ENCODE measurements around the gene DLGAP1. TPM values are rescaled to one million over a fixed set of nuclear protein-coding genes. Genes with fewer than 3 reads are reported as not detected.

DLGAP1 gene
- total RNA-seq, 1 experiment from 2014 or later, result 23.0 TPM

DNA sequence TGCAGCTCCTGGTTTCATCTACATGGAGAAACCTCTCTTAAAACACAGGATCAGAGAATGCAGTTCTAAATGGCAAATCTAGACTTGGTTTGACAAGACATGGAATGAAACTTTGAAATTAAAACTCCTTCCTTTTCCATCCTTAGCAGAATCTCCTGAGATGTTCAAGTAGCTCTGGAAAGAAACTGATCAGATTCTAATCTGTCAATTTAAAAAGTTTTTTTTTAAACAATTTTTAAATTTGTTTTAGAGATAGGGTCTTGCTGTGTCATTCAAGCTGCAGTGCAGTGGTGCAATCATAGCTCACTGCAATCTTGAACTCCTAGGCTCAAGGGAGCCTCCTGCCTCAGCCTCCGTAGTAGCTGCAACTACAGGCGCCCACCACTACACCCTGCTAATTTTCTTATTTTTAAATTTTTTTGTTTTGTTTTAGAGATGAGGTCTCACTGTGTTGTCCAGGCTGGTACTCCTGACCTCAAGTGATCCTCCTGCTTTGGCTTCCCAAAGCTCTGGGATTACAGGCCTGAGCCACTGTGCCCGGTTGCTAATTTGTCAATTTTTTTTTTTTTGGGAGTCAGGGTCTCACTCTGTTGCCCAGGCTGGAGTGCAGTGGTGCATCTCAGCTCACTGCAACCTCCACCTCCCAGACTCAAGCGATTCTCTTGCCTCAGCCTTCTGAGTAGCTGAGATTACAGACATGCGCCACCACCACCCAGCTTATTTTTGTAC is 788.4 kb downstream of the DLGAP1 start:
- ChIA-PET POLR2A (interaction anchor here (0.6 to 3.3 kb wide), 10 partner anchors 45 to 421 kb away, joined by 3 to 37 read pairs (median 4); partner anchors contain the start of gene MYL12A), CTCF (interaction anchor here (0.5 to 3.9 kb wide), 79 partner anchors 8 to 686 kb away, joined by 3 to 92 read pairs (median 5); partner anchors contain the start of gene MYL12A)
- Mint-ChIP-seq H3K36me3 (peaks cover 19% of the 10 kb centered on the region), H3K27ac (no peak overlapping the region), H3K4me3 (no peak overlapping the region), H3K9me3 (peaks cover 14% of the 10 kb centered on the region), H3K4me1 (peaks cover 32% of the 10 kb centered on the region), H3K27me3 (ENCODE audit: low read depth) (no peaks in the 10 kb centered on the region)
- no peak for DNase-seq (ENCODE audit: low spot score)
- no peak for ATAC-seq
- no peak for TF ChIP-seq ZNF425 (CRISPR knock-in tag; conservative IDR thresholded peaks at IDR 0.05)
- TF ChIP-seq ZNF317 (CRISPR knock-in tag; IDR thresholded peaks at IDR 0.05; ENCODE audit: borderline replicate concordance, low read depth), result no peak
- TF ChIP-seq, protein P1, sequence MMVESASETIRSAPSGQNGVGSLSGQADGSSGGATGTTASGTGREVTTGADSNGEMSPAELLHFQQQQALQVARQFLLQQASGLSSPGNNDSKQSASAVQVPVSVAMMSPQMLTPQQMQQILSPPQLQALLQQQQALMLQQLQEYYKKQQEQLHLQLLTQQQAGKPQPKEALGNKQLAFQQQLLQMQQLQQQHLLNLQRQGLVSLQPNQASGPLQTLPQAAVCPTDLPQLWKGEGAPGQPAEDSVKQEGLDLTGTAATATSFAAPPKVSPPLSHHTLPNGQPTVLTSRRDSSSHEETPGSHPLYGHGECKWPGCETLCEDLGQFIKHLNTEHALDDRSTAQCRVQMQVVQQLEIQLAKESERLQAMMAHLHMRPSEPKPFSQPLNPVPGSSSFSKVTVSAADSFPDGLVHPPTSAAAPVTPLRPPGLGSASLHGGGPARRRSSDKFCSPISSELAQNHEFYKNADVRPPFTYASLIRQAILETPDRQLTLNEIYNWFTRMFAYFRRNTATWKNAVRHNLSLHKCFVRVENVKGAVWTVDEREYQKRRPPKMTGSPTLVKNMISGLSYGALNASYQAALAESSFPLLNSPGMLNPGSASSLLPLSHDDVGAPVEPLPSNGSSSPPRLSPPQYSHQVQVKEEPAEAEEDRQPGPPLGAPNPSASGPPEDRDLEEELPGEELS (CRISPR knock-in tag; IDR thresholded peaks at IDR 0.05), result no peak
- TF ChIP-seq CREB1 (CRISPR knock-in tag; IDR thresholded peaks at IDR 0.05), result no peak
- no peak for TF ChIP-seq NFE2L1 (CRISPR knock-in tag; IDR thresholded peaks at IDR 0.05)
- no peak for TF ChIP-seq ETV6 (CRISPR knock-in tag; IDR thresholded peaks at IDR 0.05)
- no peak for TF ChIP-seq ZBTB21 (CRISPR knock-in tag; IDR thresholded peaks at IDR 0.05; ENCODE audit: borderline replicate concordance)
- TF ChIP-seq ELF4 (CRISPR knock-in tag; IDR thresholded peaks at IDR 0.05; ENCODE audit: low read depth), result no peak

- ATAC-seq, result peak; percentile 89
- Mint-ChIP-seq H3K36me3 (peaks cover 19% of the 10 kb centered on the region), H3K9me3 (peaks cover 14% of the 10 kb centered on the region), H3K4me1 (peaks cover 27% of the 10 kb centered on the region), H3K27me3 (ENCODE audit: low read depth) (no peaks in the 10 kb centered on the region), H3K27ac (peak overlapping the region; percentile 98), H3K4me3 (peak overlapping the region; percentile 65)
- ChIA-PET POLR2A (interaction anchor here (0.6 to 3.3 kb wide), 11 partner anchors 44 to 420 kb away, joined by 3 to 37 read pairs (median 4); partner anchors contain the start of gene MYL12A), CTCF (interaction anchor here (0.5 to 3.9 kb wide), 86 partner anchors 8 to 685 kb away, joined by 3 to 92 read pairs (median 5); partner anchors contain the start of gene MYL12A)
- peak; percentile 85 for DNase-seq (ENCODE audit: low spot score)
- TF ChIP-seq, protein P2, sequence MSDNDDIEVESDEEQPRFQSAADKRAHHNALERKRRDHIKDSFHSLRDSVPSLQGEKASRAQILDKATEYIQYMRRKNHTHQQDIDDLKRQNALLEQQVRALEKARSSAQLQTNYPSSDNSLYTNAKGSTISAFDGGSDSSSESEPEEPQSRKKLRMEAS (CRISPR knock-in tag; IDR thresholded peaks at IDR 0.05), result no peak
- TF ChIP-seq TCF7 (CRISPR knock-in tag; IDR thresholded peaks at IDR 0.05; ENCODE audit: low read depth) (no peak), HMGA2 (CRISPR knock-in tag; IDR thresholded peaks at IDR 0.05) (no peak), PRRX2 (CRISPR knock-in tag; IDR thresholded peaks at IDR 0.05) (no peak), ESRRA (CRISPR knock-in tag; IDR thresholded peaks at IDR 0.05; ENCODE audit: borderline replicate concordance) (no peak), ZNF232 (CRISPR knock-in tag; IDR thresholded peaks at IDR 0.05) (no peak), NFE2L1 (CRISPR knock-in tag; IDR thresholded peaks at IDR 0.05) (no peak), ETV6 (CRISPR knock-in tag; IDR thresholded peaks at IDR 0.05) (0 out of 2 replicates have a peak, but pooled peaks have one; percentile 17), ELF4 (CRISPR knock-in tag; IDR thresholded peaks at IDR 0.05; ENCODE audit: low read depth) (no peak), ATF2 (CRISPR knock-in tag; IDR thresholded peaks at IDR 0.05; ENCODE audit: borderline replicate concordance, low read depth) (no peak), MYBL2 (CRISPR knock-in tag; IDR thresholded peaks at IDR 0.05) (no peak)
- TF ChIP-seq, protein P3, sequence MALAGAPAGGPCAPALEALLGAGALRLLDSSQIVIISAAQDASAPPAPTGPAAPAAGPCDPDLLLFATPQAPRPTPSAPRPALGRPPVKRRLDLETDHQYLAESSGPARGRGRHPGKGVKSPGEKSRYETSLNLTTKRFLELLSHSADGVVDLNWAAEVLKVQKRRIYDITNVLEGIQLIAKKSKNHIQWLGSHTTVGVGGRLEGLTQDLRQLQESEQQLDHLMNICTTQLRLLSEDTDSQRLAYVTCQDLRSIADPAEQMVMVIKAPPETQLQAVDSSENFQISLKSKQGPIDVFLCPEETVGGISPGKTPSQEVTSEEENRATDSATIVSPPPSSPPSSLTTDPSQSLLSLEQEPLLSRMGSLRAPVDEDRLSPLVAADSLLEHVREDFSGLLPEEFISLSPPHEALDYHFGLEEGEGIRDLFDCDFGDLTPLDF (CRISPR knock-in tag; IDR thresholded peaks at IDR 0.05), result no peak
- TF ChIP-seq, protein P4, sequence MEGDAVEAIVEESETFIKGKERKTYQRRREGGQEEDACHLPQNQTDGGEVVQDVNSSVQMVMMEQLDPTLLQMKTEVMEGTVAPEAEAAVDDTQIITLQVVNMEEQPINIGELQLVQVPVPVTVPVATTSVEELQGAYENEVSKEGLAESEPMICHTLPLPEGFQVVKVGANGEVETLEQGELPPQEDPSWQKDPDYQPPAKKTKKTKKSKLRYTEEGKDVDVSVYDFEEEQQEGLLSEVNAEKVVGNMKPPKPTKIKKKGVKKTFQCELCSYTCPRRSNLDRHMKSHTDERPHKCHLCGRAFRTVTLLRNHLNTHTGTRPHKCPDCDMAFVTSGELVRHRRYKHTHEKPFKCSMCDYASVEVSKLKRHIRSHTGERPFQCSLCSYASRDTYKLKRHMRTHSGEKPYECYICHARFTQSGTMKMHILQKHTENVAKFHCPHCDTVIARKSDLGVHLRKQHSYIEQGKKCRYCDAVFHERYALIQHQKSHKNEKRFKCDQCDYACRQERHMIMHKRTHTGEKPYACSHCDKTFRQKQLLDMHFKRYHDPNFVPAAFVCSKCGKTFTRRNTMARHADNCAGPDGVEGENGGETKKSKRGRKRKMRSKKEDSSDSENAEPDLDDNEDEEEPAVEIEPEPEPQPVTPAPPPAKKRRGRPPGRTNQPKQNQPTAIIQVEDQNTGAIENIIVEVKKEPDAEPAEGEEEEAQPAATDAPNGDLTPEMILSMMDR (IDR thresholded peaks at IDR 0.05), result peak; percentile 94
- TF ChIP-seq, protein P5, sequence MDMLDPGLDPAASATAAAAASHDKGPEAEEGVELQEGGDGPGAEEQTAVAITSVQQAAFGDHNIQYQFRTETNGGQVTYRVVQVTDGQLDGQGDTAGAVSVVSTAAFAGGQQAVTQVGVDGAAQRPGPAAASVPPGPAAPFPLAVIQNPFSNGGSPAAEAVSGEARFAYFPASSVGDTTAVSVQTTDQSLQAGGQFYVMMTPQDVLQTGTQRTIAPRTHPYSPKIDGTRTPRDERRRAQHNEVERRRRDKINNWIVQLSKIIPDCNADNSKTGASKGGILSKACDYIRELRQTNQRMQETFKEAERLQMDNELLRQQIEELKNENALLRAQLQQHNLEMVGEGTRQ (CRISPR knock-in tag; IDR thresholded peaks at IDR 0.05), result no peak
Measured at GRCh38 chr18:3665780-3666525, 789.2 kb downstream of the DLGAP1 start.

Measured in WTC11 (cell line).